Tibial artery (tissue), 4 donors: ENCODE measurements around the gene PLA2R1.

Experiments
- DNase-seq, 2 donors: peaks; one replicate each; pipeline ENCODE4 v3.0.0-alpha.2; 2019
- H3K27ac ChIP-seq, 2 donors: fragments of 200-600 bp; sonication (generic) in 1 of 2; 1 replicate in 1 of 2; 2 replicates in 1 of 2; pipeline ENCODE4 v1.5.1; 2018 to 2019; ENCODE audit warnings: mild to moderate bottlenecking in 1 of 2
- H3K27me3 ChIP-seq, 2 donors: fragments of 200-600 bp; sonication (generic) in 1 of 2; one replicate each; pipeline versions ENCODE4 v1.5.1 to v1.6.0; 2016 to 2019
- H3K36me3 ChIP-seq, 3 donors: fragments of 200-600 bp; sonication (generic) in 2 of 3; one replicate each; pipeline ENCODE4 v1.5.1; 2016 to 2019; ENCODE audit warnings: mild to moderate bottlenecking in 2 of 3
- H3K4me1 ChIP-seq, 4 donors: fragments of 200-600 bp; sonication (generic) in 2 of 4; 1 replicate in 3 of 4; 2 replicates in 1 of 4; pipeline ENCODE4 v1.5.1; 2016 to 2019
- H3K4me3 ChIP-seq, 2 donors: fragments of 200-600 bp; sonication (generic) in 1 of 2; 1 replicate in 1 of 2; 2 replicates in 1 of 2; pipeline ENCODE4 v1.5.1; 2018 to 2019; ENCODE audit warnings: mild to moderate bottlenecking in 2 of 2
- H3K9me3 ChIP-seq, 3 donors: fragments of 200-600 bp; sonication (generic) in 1 of 3; one replicate each; pipeline ENCODE4 v1.5.1; 2016 to 2019
- intact Hi-C: fragments of 100-400 bp; cut with DNase I; formaldehyde crosslinking; loops from one replicate; pipeline ENCODE4 v1.15.0; 2023; ENCODE audit warnings: low total_unique reads
- TF ChIP-seq, protein P1 (sequence below), 2 experiments: fragments of 200-600 bp in 1 of 2; fragments of 450-650 bp in 1 of 2; IDR thresholded peaks; one replicate each; pipeline ENCODE4 v1.5.1; 2017 to 2019; ENCODE audit warnings: antibody characterized with exemption in 2 of 2, mild to moderate bottlenecking in 1 of 2, moderate library complexity in 1 of 2

Gene PLA2R1

DNA sequence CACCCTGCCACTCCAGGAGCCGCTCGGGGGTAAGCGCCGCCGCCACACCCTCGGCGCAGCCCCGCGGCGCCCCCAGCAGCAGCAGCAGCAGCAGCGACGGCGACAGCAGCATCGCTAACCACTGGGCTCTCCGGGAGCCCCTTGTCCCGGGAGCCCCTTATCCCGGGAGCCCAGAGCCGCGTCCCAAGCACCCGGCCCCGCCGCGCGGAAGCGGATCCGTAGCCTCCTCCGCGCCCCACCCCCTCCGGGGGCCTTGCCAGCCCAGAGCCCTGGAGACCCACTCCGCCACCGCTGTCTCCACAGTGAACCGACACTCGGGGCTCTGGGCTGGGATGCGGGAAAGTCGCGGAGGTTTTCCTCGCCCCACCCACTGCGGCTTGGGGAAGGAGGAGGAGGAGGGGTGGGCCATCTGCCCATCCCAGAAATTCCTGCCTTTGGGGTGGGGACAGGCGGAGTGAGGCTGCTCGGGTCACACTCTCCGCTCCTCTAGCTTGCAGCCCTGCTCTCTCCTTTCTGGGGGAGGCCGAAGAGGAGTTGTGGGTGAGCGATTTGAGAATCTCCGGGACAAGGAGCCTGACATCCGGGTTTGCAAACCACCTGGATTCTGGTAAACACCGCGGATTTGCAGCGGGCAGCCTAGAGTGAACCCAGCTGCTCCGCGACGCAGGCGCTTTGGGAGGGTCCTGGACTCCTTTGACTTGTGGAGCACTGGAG is at the start of gene PLA2R1:
TSS of gene PLA2R1 (minus strand) at position 324 of the 714 bp plus-strand sequence. CDS start at position 112, 212 bp downstream.
- H3K27ac ChIP-seq = peak within 1 kb of the TSS; percentile 85 to 90
- no peaks in the 10 kb centered on the region for H3K36me3 ChIP-seq
- intact Hi-C loops = no loop called here
- TF ChIP-seq, protein P1, sequence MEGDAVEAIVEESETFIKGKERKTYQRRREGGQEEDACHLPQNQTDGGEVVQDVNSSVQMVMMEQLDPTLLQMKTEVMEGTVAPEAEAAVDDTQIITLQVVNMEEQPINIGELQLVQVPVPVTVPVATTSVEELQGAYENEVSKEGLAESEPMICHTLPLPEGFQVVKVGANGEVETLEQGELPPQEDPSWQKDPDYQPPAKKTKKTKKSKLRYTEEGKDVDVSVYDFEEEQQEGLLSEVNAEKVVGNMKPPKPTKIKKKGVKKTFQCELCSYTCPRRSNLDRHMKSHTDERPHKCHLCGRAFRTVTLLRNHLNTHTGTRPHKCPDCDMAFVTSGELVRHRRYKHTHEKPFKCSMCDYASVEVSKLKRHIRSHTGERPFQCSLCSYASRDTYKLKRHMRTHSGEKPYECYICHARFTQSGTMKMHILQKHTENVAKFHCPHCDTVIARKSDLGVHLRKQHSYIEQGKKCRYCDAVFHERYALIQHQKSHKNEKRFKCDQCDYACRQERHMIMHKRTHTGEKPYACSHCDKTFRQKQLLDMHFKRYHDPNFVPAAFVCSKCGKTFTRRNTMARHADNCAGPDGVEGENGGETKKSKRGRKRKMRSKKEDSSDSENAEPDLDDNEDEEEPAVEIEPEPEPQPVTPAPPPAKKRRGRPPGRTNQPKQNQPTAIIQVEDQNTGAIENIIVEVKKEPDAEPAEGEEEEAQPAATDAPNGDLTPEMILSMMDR (IDR thresholded peaks at IDR 0.05) = no peak
- H3K27me3 ChIP-seq = no peaks in the 10 kb centered on the region
- peaks cover 0 to 44% (median 26%) of the 10 kb centered on the region in 4 donors for H3K4me1 ChIP-seq
- peak; percentile 51 to 84 for DNase-seq
- no peaks in the 10 kb centered on the region for H3K9me3 ChIP-seq
- peak within 1 kb of the TSS; percentile 85 to 96 for H3K4me3 ChIP-seq

DNA sequence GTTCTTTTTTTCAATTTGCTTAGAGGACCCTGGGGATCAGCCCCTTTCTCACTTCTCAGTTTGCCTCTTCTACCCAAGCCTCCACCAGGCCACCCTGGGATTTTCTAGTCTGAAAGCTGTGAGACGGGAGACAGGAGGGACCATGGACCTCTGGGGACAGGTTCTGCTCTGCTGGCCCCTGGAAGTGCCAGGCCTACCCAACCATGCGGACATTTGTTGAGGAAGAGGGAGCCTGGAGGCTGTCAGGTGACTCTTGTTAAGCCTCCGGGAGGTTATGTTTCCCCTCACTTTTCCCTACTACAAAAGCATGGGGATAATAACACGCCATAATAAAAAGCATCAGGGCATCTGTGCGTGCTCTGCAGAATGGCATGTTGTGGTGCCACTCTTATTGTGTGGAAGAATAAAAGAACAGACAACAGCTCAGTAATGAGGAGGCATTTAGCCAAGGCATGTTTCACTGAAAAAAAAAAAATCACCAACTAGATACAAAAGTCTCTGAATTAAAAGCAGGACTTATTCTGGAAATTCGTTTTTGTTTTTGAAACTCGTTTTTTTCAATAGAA is 48.3 kb upstream of the PLA2R1 start:
- Histone ChIP-seq H3K36me3 (no peaks in the 10 kb centered on the region), H3K4me3 (no peak overlapping the region), H3K4me1 (no peaks in the 10 kb centered on the region), H3K27ac (no peak overlapping the region), H3K27me3 (no peaks in the 10 kb centered on the region), H3K9me3 (no peaks in the 10 kb centered on the region)
- intact Hi-C loops = no loop called here
- TF ChIP-seq, protein P1 (IDR thresholded peaks at IDR 0.05) = no peak
- DNase-seq = no peak

DNA sequence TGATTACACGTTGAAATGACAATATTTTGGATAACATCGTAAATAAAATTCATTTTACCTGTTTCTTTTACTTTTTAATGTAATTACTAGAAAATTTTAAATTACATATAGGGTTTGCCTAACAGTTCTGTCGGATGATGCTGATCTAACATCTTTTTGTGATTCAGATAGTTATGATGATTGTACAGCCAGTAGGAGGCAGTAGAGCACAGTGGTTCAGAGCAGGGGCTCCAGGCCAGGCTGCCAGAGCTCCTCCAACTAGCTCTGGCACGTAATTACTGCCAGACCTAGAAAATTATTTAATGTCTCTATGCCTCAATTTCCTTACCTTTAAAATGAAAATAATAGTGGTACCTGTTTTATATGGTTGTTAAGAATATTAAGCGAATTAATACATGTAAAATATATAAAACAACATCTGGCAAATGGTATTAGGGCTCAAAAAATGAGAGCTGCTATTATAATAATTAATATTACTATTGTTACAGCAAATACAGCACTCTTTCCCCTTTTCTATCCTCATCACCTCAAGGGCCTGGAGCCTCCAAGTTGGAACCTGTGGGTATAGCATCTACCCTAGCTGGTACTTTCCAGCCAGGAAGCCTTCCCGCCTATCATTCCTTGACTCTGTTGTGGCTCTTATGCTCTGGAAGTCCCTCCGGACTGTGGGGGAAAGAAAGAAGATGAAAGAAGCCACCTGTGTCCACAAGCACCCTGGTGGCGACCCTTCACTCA is 47.7 kb upstream of the PLA2R1 start:
- H3K4me3 ChIP-seq = no peak overlapping the region
- H3K4me1 ChIP-seq = no peaks in the 10 kb centered on the region
- peak; percentile 48 to 73 for DNase-seq
- TF ChIP-seq, protein P1 (IDR thresholded peaks at IDR 0.05) = peak; percentile 78 to 82
- no peaks in the 10 kb centered on the region for H3K9me3 ChIP-seq
- no peak overlapping the region for H3K27ac ChIP-seq
- intact Hi-C loops = loop anchor here (10.0 kb wide), 1 partner anchor 955 kb away; no protein-coding TSS in a partner anchor
- H3K27me3 ChIP-seq = no peaks in the 10 kb centered on the region
- H3K36me3 ChIP-seq = no peaks in the 10 kb centered on the region

DNA sequence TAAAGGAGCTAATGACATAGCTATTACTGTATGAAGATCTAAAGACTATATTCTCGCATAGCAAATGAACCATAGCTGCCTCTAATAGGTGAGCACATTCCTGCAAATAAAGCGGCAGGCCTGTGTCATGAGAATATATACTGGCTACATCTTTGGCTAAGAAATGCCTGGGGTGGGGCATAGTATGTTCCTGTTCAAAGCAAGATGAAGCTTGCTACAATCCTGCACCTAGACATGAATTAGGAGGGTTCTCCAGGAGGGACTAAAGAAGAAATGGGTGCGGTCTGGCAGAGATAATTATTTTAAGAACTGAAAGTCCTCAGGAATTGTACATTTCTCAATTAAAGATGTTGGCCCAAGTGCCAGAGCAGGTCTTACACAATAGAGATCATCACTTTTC is 46.8 kb upstream of the PLA2R1 start:
- Histone ChIP-seq H3K27ac (no peak overlapping the region), H3K4me3 (no peak overlapping the region), H3K27me3 (no peaks in the 10 kb centered on the region), H3K36me3 (no peaks in the 10 kb centered on the region), H3K4me1 (no peaks in the 10 kb centered on the region), H3K9me3 (no peaks in the 10 kb centered on the region)
- intact Hi-C loops = loop anchor here (10.0 kb wide), 1 partner anchor 956 kb away; no protein-coding TSS in a partner anchor
- TF ChIP-seq, protein P1 (IDR thresholded peaks at IDR 0.05) = no peak
- DNase-seq = no peak

DNA sequence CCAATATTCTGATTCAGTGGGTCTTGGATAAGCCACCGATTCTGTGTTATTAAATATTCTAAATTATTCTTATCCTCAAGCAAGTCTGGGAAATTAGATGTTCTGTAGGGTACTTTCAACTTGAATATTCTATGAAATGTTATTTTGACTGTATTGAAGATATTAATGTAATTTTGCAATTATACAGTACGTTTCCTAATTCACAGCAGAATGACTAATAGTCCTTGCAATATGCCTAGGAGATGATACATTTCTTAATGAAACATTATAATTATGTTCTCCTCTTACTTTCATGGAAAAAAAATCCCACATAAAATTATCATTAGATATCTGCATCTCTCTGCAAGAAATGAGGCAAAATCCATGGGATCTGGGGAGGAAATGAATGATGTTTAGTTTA is 46.2 kb upstream of the PLA2R1 start:
- H3K27me3 ChIP-seq = no peaks in the 10 kb centered on the region
- H3K36me3 ChIP-seq = no peaks in the 10 kb centered on the region
- no peak for DNase-seq
- no peaks in the 10 kb centered on the region for H3K9me3 ChIP-seq
- no peaks in the 10 kb centered on the region for H3K4me1 ChIP-seq
- no peak overlapping the region for H3K4me3 ChIP-seq
- intact Hi-C loops = loop anchor here (10.0 kb wide), 1 partner anchor 956 kb away; no protein-coding TSS in a partner anchor
- H3K27ac ChIP-seq = no peak overlapping the region
- TF ChIP-seq, protein P1 (IDR thresholded peaks at IDR 0.05) = no peak
